ENCODE data around the gene CCNY.
"Not testable (repeated sequence)": the region's sequence is repeated elsewhere in the genome, so short reads cannot be mapped to it uniquely, and the experiment has no call there.

Gene CCNY

GRCh38 chr10:35536789-35537188 is 200.5 kb downstream of the CCNY start:
- H3K4me3 ChIP-seq (ENCODE audit: low read depth, low read length), result no peak overlapping the region
- TF ChIP-seq, protein P1, sequence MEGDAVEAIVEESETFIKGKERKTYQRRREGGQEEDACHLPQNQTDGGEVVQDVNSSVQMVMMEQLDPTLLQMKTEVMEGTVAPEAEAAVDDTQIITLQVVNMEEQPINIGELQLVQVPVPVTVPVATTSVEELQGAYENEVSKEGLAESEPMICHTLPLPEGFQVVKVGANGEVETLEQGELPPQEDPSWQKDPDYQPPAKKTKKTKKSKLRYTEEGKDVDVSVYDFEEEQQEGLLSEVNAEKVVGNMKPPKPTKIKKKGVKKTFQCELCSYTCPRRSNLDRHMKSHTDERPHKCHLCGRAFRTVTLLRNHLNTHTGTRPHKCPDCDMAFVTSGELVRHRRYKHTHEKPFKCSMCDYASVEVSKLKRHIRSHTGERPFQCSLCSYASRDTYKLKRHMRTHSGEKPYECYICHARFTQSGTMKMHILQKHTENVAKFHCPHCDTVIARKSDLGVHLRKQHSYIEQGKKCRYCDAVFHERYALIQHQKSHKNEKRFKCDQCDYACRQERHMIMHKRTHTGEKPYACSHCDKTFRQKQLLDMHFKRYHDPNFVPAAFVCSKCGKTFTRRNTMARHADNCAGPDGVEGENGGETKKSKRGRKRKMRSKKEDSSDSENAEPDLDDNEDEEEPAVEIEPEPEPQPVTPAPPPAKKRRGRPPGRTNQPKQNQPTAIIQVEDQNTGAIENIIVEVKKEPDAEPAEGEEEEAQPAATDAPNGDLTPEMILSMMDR (IDR thresholded peaks at IDR 0.05; ENCODE audit: insufficient read depth, low read length, missing control alignments), result no peak
- no peak for DNase-seq (ENCODE audit: low read depth, low spot score)
- CTCF ChIA-PET, result no interaction called here
- POLR2A ChIA-PET, result no interaction called here

DNA sequence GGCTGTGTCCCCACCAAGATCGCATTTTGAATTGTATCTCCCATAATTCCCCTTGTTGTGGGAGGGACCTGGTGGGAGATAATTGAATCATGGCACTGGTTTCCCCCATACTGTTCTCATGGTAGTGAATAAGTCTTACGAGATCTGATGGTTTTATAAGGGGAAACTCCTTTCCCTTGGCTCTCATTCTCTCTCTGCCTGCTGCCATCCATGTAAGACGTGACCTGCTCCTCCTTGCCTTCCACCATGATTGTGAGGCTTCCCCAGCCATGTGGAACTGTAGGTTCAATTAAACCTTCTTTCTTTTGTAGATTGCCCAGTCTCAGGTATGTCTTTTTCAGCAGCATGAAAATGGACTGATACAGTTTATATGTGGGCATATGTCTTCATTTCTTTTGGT is 201.6 kb downstream of the CCNY start:
- CTCF ChIA-PET; H3K4me3 ChIP-seq (ENCODE audit: low read depth, low read length); DNase-seq (ENCODE audit: low read depth, low spot score); POLR2A ChIA-PET: not testable (repeated sequence)

- ChIA-PET CTCF (interaction anchor here (1.0 kb wide), 1 partner anchor 23 kb away, joined by 4 read pairs; no protein-coding TSS in a partner anchor), POLR2A (no interaction called here)
- TF ChIP-seq, protein P1 (IDR thresholded peaks at IDR 0.05; ENCODE audit: insufficient read depth, low read length, missing control alignments), result no peak
- DNase-seq (ENCODE audit: low read depth, low spot score), result no peak
- no peak overlapping the region for H3K4me3 ChIP-seq (ENCODE audit: low read depth, low read length)
Measured at GRCh38 chr10:35540296-35541164, 204.2 kb downstream of the CCNY start.

DNA sequence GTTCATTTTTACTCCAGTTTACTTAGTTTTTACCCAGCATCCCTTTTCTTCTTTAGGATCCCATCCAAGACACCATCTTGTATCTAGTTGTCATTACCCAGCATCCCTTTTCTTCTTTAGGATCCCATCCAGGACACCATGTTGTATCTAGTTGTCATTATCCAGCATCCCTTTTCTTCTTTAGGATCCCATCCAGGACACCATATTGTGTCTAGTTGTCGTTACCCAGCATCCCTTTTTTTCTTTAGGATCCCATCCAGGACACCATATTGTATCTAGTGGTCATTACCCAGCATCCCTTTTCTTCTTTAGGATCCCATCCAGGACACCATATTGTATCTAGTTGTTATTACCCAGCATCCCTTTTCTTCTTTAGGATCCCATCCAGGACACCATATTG is 205.4 kb downstream of the CCNY start:
- TF ChIP-seq, protein P1 (IDR thresholded peaks at IDR 0.05; ENCODE audit: insufficient read depth, low read length, missing control alignments), result no peak
- DNase-seq (ENCODE audit: low read depth, low spot score), result no peak
- H3K4me3 ChIP-seq (ENCODE audit: low read depth, low read length), result no peak overlapping the region
- ChIA-PET POLR2A (no interaction called here), CTCF (interaction anchor here (1.0 kb wide), 1 partner anchor 22 kb away, joined by 4 read pairs; no protein-coding TSS in a partner anchor)

DNA sequence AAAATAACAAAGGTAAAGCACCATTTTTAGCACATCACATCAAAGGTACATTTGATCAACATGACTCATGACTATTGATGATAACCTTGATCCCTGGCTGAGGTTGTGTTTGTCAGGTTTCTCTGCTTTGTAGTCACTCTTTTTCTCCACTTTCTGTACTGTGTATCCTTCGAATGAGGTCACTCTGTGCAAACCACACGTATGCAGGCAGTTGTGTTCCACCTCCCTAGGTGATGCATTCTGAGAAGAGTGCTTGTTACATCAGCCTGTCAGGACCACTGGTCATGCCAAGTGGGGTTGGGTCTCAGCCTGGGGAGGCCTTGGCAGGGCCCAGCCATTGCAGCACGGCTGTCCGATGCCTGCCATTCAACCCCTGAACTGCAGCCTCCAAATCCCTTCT is 206.0 kb downstream of the CCNY start:
- TF ChIP-seq, protein P1 (IDR thresholded peaks at IDR 0.05; ENCODE audit: insufficient read depth, low read length, missing control alignments), result no peak
- no peak overlapping the region for H3K4me3 ChIP-seq (ENCODE audit: low read depth, low read length)
- DNase-seq (ENCODE audit: low read depth, low spot score), result no peak
- ChIA-PET CTCF (no interaction called here), POLR2A (no interaction called here)

GRCh38 chr10:35545079-35545657 is 208.9 kb downstream of the CCNY start:
- DNase-seq (ENCODE audit: low read depth, low spot score), result no peak
- ChIA-PET CTCF (interaction anchor here (0.6 to 4.3 kb wide), 2 partner anchors 17 to 18 kb away, joined by 3 to 41 read pairs; no protein-coding TSS in a partner anchor), POLR2A (no interaction called here)
- no peak overlapping the region for H3K4me3 ChIP-seq (ENCODE audit: low read depth, low read length)
- TF ChIP-seq, protein P1 (IDR thresholded peaks at IDR 0.05; ENCODE audit: insufficient read depth, low read length, missing control alignments), result no peak
